HG03045 (cell line): ENCODE data around the gene GPX3.

Source experiments
- ATAC-seq: cut with Tn5 transposase; IDR thresholded peaks from one replicate; pipeline ENCODE4 v1.9.1; 2021; ENCODE audit warnings: mild to moderate bottlenecking, moderate library complexity; ENCODE audit not compliant: unreplicated experiment

GPX3 gene

DNA sequence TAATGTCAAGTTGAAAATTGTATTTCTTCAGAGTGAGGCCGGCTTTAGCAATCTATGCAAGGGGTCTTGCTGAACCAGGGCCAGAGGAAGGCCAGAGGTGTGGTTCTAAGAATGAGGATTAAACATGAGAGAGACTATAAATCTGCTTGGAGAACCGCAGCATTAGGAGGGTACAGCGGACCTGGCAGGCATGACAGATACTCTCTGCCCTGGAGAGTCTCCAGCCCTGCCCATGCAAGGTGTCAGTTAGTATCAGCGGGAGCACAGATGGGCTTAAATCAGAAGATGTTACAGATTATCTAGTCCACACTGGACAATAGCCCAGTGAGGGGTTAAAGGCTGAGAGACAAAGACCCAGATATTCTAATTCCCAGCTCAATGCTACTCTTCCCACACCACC is 11.5 kb upstream of the GPX3 start:
- no peak for ATAC-seq

DNA sequence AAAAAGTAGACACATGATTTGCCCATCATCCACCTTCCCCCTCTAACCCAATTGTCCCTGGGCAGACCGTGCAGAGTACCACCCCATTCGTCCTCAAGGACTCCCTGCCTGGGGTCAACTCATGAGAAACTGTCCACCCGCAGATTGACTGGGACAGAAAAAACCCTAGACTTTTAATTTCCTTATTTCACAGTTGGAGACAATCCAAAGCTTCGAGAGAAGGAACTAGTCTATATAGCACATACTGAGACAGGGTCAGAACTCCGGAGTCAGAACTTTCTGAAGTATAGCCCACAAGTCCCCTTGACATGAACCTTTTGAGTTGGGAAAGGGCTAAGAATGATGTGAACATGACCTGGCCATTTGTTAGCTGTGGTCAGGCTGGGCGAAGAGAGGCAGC is 7.5 kb upstream of the GPX3 start:
- ATAC-seq, result no peak

DNA sequence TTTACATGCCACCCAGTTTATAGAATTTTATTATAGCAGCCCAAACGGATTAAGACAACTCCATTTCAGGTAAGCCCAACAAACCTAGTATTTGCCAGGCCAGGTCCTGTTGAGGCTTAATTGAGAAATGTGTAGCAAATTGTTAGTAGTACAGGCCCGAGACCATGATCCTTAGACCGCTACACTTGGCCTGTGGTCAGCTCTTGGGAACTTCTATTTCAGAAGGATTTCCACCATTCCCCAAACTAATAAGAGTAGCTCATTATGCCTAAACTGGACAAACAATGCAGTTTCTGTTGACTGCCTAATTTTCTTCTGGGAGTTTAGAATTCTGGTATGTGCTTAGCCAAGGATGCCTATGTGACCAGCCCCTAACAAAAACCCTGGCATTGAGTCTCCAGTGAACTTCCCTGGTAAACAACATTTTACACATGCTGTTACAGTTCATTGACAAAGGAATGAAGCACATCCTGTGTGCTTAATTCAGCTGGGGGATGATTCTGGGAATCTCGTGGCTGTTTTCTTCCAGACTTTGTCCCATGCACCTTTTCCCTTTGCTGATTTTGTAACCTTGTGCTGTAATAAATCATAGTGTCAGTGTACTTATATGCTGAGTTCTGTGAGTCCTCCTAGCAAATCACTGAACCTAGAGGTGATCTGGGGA is 5.6 kb upstream of the GPX3 start:
- ATAC-seq, result no peak

DNA sequence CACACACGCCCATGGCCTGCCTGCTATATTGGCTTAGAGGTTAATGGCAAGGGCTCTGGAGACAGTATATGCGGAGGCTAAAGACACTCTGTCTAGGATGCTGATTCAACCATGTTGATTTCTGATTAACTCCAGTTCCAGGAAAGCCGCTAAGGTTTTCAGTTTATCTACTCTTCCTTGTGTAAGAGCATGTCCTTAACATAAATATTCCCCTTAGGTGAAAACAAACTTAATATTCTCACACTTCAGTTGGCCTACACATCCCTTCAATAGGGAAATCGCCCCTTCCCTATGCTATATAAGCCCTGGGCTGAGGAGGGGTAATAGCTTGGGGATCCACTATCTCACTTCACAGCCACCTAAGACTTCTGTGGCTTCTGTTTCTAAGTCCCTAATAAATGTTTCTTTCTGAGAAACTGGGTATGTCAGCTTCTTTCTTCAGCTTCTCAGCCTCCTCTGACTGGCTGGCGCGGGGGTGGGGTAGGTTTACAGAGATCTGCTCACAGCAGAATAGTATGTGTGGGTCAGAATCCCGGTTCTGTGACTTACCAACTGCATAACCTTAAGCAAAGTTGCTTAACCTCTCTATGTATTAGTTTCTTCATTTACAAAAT is 4.3 kb upstream of the GPX3 start:
- no peak for ATAC-seq

DNA sequence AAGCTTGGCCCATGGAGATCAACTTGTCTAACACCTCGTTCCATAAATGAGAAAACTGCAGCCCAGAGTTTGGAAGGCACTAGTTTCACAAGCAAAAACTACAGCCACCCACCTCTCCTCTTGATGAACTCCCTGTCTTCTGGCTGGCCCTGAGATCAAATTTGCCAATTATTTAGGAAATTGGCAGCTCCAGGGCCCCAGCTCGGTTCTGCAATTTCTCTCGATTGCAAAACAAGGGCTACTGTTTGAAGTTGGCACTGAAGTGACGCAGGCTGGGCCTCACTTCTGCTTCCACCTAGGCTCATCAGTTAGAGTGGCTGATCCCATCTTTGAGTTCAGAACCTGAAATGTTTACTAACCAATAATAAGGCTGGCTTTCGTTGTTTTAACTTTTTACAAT is 3.7 kb upstream of the GPX3 start:
- ATAC-seq, result no peak

DNA sequence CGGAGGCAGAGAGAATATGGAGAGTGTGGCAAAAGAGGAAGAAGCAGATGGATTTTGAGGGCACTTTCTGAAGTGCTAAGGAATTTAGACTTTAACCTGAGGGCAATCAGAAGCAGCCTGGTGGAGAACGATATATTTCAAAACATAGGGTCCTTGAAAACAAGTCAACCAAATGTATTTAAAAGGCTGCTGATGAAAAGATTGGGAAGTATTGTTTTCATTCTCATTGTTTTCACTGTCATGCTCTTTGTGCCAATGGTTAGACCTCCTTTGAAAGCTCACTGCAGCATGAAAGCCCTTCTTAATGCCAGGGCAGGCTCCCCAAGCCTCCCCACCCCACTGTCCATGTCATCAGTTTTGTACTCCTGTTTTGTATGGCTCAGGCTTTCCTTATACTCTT is 2.5 kb upstream of the GPX3 start:
- ATAC-seq, result no peak

DNA sequence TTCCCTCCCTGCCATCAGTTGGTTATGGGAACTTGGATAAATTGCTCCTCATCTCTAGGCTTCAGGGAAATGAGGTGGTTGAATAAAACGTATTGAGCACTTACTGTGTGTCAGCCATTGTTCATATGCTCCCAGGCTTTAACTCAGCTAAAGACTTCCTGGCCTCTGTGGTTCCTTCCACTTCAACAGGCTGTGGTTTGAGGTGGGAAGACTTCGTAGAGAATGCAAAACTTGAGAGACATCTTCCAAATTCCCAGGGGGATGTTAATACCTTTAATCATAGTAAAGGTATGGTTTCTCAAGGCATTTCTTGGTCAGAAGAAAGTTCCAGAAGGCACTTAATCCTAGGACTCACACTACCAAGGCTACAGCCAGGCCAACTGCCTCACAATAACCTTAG is 1.5 kb upstream of the GPX3 start:
- no peak for ATAC-seq

DNA sequence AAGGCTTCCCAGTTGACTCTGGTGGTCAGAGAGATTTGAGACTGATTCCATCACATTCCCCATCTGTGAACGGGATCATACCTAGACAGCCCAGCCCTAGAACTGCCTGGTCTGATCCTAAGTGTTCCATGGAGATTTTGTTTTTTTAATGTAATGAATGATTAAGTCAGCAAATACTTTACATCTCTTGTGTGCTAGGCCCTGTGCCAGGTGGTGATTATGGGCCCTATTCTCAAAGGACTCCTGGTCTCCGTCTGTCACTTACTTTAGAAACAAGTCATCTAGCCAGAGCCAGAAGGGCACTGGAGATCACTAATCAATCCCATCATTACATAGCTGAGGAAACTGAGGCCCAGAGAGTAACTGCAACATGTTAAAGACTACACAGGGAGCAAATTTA is 1.1 kb upstream of the GPX3 start:
- ATAC-seq, result no peak

DNA sequence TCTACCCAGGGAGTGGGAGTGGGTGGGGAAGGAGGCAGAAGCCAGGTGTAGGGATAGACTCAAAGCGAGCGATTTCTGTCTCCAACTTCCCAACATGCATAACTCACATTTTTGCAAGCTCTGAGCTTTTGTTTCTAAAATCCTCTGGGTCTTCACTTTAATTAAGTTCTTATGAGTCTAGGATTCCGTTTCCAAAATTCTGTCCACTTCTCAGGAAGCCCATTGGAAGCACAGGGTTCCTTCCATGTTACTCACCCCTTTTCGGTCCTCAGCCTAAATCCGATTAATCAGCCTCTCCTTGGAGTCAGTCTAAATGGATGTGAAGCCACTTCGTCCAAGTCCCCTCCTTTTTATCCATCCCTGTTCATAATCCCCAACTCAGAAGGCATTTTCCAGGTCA is 1.4 kb downstream of the GPX3 start:
- ATAC-seq, result no peak

DNA sequence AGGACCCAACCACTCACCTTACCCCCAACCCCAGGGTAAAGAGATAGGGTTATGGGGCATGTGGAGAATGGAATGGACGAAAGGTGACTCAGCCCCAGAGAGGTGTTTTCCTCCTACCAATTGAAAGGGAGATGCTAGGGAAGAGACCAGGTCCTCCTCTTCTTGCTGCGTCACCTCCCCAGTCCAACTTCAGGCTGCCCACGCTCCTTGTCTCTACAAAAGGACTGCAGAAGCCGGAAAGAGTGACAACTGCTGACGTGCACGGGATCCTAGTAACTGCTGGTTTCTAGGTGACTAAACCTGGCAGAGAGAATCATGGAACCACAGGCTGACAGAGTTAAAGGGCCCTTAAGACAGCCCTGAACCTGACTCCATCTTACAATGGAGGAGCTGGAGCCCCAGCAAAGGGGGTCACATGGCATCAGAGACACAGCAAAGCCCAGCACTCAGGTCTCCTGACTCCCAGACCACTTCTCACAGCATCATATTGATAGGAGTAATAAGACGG is 2.2 kb downstream of the GPX3 start:
- no peak for ATAC-seq

DNA sequence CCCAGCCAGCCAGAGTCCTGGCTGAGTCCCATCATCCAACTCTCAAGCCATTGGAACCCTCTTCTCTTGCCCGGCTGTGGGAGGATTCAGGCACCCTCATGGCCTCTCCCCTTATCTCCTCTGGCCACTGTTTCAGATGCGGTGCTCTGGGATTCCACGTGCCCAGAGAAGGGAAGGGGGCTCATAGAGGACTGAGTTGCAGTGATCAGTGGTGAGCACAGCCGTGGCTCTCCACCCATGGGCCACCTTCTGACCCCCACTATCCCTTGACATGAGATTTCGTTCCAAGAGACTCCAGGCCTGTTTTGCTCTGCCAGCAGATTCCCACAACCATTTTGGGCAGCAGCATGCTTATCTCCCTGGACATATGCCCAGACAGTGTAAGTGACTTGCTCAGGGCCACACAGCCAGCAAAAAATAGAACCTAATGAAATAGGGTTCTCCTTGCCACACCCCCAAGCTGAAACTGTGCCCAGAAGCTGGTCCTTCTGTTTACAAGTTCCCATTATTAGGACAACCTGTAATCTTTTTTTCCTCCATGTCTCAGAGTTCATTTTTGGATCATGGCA is 2.7 kb downstream of the GPX3 start:
- ATAC-seq, result no peak

DNA sequence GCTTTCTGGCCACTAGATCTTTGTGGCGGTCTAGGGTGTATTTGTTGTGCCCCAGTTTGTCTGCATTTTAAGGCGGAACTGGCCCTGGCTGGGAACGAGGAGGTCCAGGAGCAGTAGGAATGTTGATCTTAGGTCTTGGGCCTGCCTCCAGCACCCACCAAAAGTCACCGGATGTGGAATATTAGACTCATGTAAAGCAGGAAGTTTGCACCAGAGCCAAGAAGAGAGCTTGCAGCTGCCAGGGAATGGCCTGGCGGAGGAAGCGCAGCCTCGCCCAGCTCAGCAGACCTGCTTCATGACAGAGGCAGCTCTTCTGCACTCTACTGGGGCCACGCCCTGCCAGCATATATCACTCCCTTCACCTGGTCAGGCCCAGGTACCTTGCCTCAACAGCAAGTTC is 3.3 kb downstream of the GPX3 start:
- ATAC-seq, result no peak

DNA sequence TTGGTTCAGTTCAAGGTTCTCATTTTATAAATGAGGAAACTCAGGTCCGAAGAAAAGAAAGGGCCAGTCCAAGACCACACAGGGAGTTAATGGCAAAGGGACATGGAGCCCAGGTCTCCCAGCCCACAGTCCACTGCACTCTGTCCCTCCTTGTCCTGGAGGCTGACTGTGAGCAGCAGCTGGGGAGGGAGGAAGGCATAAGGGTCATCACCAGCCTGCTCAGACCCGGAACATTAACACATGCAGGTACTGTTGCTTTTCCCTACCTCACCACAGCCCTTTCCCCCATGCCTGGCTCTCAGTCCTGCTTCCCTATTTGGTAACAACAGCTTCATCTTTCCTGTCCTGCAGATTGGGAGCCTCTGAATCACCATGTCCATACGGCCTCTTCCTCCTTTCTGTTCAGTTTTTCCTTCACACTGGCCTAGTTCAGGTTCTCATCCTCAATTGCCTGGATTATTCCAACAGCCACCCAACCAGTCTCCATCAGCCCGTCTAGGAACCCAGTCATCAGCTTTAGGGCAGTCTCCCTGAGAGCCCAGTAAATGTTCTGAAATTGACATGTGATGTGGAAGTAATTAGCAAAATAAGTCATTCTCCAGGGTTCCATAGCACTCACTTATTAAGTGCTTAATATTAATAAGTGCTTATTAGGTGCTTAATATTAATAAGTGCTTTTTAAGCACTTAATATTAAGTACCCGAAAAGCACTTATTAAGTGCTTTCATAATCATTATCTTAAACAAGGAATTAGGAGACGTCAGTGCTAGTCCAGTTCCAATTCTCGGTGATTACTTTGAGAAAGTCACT is 4.3 kb downstream of the GPX3 start:
- no peak for ATAC-seq

DNA sequence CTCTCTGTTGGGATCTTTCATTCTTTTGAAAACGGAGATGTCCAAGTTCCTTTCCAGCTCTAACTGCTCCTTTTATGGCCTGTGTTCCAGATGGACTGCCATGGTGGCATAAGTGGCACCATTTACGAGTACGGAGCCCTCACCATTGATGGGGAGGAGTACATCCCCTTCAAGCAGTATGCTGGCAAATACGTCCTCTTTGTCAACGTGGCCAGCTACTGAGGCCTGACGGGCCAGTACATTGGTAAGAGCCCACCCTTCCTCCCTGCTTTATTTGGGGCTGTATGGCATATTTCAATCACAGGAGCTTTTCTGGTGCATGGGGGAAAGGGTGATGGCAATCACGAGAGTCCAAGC is 4.8 kb downstream of the GPX3 start:
- ATAC-seq, result no peak

DNA sequence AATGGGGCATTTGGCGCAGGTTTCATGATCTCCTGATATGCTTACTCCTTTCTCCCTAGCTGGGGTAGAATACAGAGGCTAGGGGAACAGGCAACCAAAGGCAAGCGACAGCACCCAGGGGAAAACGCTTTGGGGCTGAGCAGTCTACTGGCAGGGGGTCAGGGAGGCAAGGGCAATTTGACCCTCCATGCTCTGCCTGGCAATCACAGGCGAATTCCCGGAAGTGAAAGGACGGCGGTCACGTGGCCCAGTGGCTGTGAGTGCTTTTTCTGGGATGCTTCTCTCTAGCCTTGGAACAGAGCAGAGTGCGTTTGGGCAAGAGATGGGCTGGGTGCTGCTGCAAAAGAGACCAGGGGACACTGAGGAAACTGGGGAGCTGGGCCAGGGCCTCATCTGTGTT is 5.7 kb downstream of the GPX3 start:
- no peak for ATAC-seq

DNA sequence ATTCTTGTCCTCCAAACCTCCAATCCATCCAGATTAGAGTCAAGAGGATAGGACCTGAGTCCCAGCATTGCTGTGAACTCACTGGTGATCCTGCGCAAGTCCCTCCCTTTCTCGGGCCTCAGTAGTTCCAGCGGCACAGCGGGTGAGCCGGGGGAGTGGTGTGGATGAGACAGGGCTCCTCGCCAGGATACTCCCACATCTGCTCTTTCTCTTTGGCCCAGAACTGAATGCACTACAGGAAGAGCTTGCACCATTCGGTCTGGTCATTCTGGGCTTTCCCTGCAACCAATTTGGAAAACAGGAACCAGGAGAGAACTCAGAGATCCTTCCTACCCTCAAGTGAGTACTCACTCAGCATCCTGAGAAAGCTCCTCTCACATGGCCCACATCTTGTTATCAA is 6.3 kb downstream of the GPX3 start:
- no peak for ATAC-seq

DNA sequence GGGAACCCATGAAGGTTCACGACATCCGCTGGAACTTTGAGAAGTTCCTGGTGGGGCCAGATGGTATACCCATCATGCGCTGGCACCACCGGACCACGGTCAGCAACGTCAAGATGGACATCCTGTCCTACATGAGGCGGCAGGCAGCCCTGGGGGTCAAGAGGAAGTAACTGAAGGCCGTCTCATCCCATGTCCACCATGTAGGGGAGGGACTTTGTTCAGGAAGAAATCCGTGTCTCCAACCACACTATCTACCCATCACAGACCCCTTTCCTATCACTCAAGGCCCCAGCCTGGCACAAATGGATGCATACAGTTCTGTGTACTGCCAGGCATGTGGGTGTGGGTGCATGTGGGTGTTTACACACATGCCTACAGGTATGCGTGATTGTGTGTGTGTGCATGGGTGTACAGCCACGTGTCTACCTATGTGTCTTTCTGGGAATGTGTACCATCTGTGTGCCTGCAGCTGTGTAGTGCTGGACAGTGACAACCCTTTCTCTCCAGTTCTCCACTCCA is 7.6 kb downstream of the GPX3 start:
- ATAC-seq, result no peak

DNA sequence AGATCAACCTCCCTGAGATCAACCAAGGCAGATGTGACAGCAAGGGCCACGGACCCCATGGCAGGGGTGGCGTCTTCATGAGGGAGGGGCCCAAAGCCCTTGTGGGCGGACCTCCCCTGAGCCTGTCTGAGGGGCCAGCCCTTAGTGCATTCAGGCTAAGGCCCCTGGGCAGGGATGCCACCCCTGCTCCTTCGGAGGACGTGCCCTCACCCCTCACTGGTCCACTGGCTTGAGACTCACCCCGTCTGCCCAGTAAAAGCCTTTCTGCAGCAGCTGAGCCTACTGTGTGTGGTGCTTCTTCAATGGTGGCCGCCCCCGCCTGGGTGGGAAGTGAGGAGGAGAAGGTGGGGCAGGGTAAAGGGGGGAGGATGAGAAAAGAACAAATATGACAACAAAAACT is 8.3 kb downstream of the GPX3 start:
- no peak for ATAC-seq

DNA sequence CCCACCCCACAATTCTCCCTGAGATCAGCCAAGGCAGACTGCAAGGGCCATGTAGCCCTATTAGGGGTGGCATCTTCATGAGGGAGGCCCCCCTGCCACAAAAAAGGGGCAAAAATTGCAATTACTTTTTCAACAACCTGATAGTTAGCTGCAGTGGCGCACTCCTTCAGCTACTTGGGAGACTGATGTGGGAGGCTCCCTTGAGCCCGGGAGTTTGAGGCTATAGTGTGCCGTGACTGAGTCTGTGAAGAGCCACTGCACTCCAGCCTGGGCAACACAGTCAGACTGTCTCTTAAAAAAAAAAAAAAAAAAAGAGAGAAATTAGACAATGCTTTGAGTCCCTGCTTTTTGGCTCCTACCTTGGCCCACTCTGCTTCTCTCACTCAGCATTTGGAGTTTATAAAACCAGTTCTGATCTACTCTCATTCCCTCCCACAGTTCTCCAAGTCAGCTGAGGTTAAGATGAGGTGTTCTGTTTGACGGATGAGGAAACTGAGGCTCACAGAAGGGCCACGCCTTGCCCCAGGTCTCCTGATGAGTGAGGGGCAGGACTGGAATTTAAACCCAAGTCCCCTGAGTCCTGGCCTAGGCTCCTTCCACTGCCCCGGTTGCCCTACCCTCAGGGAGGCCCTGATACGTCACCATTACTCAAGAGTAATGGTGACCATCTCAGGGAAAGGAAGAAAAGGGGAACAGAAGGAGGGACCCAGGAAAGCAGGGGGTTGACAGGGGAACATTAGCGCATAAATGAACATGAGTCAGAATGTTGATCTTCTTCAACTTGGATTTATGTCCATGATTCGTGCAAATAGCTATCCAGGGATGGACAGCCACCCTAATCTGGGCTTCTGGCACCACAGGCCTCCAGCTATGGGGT is 9.0 kb downstream of the GPX3 start:
- no peak for ATAC-seq

DNA sequence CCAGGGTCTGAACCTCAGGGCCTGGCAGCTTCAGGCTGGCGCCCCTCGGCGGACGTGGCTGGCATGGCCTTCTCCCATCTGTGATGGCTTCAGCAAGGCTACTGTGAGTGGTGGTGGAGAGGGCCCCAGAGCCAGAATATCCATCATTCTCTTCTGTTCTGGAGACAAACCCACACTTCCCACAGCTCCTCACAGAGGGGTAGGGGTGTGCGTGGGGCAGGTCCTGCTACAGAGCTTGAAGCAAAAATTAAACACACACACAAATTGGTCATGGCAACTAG is 9.6 kb downstream of the GPX3 start:
- ATAC-seq, result no peak

DNA sequence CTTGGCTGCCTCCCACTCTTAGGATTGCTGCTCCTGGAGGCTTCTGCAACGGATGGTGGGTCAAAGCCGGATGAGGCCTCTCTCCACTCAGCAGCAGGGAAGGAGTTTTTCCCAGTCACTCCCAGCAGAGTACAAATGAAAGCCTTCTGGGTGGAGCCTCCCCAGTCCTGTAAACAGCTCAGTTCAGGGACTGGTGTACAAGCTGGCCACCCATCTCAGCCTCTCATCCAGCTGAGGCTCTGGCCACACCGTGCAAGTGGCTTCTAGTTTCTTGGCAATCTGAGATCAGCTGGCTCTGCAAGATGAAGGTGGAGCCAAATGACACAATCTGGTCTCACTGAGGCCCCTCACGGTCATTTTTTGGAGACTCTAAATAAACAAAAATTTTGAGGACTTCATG is 10.0 kb downstream of the GPX3 start:
- no peak for ATAC-seq
